Stimulated activated CD8-positive, alpha-beta memory T cell treated with anti-CD3 and anti-CD28 coated beads, Interleukin-7, amount 100 ng/mL, for 1 hour (primary cell): ENCODE data around the gene HOXD3.

Experiments
- DNase-seq, 2 donors: peaks; one replicate each; pipeline ENCODE4 v3.0.0-alpha.2; 2020; ENCODE audit warnings: low read depth in 2 of 2

Gene HOXD3

GRCh38 chr2:176162911-176163671 lies 6.0 kb downstream of the HOXD3 start:
- no peak for DNase-seq

DNA sequence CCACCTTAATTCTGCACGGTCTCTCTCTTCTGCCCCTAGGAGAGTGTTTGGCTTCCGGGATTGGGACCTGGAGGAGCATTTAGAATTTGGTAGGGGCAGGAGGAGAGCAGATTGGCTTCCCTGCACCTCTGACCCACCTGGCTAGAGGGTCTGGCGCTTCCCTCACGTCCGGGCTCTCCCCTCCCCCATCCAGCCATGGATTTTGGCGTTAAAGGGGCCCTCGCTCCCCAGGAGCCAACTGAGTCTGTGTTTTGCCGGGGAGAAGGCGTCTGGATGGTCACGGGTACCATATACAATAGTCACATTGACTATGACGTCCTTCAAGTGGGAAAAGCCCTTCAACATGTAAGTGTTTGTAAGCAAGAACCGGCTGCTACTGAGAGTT lies 6.6 kb downstream of the HOXD3 start:
- DNase-seq = no peak

DNA sequence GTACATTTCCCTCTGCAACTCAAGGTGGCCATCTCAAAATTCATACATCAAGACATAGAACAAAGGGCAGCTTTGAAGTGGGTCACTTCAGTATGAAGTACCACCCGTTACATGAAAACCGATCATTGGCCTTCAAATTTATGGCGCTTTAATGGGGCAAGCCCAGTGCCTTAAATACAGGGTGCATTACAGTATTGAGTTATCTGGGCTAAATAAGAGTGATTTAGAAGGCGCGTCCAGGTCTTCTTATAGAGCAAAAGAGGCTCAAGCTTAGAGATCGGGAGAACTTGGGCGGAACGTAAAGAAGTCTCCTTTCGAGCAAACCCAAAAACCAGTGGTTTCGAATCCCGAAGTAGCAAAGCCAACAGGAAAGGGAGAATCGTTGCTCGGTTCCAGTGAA lies 7.1 kb downstream of the HOXD3 start:
- no peak for DNase-seq

DNA sequence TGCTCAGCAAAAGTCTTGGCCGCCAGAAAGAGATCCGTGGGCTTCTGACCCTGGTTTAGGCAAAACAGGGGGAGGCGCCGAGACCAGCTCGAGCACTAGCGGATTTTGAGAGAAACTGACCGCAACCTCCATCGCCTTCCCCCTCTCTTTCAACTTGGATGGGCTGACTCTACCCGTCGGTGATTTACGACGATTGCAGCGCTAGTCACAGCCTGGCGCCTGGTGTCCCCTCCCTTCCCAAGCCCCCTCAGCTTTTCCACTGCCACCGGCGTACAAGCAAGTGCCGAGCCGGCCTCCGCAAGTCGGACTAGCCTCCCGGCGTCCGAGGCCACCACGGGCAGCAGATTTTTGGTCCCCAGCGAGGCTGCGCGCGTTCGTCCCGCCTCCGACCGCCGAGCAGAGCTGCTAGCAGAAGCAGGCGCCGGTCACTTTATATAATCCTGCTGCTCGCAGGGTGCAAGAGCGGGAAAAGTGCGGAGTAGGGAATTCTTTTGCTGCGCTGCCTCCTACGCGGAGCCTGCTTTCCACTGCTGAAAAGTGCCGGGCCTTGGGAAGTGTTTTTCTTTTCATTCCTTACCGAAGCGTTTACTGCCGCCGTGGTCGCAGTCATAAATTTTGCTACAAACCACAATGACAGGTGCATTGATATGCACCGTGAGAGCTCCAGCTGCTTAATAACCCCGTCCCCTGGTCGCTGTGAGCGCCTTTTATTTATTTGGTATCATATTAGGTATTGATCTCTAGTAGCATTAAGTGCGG lies 7.7 kb downstream of the HOXD3 start:
- no peak for DNase-seq

GRCh38 chr2:176165370-176166050 lies 8.4 kb downstream of the HOXD3 start:
- no peak for DNase-seq

GRCh38 chr2:176166272-176166671 lies 9.2 kb downstream of the HOXD3 start:
- DNase-seq = no peak

DNA sequence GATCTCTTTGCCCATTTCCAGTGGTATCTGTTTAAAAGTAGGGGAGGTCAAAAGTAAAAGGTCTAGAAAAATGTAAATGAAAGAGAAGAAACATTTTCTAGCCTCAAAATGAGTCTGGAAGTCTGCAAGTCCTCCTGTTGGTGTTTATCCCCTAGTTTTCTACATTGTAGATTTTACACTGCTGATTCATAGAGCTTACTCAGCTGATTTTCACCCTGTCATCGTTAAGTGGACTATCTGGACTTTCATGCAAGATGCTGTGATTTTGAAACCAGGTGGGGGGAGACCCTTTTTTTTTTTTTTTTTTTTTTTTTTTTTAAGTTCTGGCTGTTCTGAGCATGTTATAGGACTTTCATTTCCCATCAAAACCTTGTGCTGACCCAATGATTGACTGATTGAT lies 10.3 kb downstream of the HOXD3 start:
- no peak for DNase-seq

DNA sequence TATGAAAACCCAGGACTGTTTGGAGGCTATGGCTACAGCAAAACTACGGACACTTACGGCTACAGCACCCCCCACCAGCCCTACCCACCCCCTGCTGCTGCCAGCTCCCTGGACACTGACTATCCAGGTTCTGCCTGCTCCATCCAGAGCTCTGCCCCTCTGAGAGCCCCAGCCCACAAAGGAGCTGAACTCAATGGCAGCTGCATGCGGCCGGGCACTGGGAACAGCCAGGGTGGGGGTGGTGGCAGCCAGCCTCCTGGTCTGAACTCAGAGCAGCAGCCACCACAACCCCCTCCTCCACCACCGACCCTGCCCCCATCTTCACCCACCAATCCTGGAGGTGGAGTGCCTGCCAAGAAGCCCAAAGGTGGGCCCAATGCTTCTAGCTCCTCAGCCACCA lies 12.1 kb downstream of the HOXD3 start:
- DNase-seq = no peak

DNA sequence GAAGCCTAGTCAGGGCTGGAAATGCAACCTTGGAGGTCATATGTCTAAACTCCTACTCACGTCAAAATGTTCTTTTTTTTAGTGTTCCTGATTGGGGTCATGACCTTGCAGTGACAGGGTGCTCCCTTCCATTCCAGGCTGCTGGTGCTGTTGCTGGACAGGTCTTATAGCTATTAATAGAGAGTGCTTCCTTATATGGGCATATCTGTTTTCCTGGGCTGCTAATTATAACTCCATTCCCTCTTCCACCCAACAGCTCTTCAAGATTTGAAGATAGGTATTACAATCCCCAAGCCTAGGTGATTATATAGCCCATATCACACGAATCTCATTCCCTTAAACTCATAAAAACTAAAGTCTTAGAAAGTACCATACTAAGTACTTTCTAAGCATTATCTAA lies 12.6 kb downstream of the HOXD3 start:
- DNase-seq = no peak

DNA sequence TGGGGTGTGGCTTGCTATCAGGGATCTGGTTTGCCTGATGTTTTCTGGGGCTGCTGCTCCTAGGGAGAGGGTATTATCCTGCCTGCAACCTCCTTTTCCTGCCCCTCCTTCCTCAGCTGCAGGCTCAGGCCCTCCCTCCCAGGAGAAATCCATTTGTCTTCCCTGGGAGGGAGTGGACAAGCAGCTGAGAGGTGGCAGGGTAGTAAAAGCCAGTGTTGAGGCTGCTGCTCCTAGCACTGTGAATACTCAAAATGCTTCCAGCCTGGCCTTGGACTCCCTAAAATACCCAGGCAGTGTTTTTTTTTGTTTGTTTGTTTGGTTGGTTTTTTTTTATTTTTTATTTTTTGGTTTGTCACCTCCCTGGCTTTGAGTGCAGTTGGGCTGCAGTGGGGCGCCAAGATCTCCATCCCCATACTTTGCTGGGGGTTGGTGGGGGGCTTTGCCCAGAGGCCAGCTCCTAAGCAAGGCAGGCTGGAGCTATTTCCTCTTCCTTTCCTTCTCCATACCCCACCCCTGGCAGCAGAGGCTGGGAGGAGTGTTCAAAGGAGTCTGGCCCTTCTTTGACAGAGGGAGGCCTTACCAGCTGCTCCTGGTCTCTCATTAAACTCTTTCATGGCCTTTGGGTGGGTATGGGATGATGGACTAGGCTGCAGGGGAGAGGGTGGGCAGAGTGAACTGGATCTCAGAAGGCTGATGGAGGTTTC lies 13.6 kb downstream of the HOXD3 start:
- no peak for DNase-seq

- no peak for DNase-seq
These were observed 14.4 kb downstream of the HOXD3 start for GRCh38 chr2:176171351-176172006.

- DNase-seq = no peak
These were observed 15.1 kb downstream of the HOXD3 start for GRCh38 chr2:176172007-176172894.

DNA sequence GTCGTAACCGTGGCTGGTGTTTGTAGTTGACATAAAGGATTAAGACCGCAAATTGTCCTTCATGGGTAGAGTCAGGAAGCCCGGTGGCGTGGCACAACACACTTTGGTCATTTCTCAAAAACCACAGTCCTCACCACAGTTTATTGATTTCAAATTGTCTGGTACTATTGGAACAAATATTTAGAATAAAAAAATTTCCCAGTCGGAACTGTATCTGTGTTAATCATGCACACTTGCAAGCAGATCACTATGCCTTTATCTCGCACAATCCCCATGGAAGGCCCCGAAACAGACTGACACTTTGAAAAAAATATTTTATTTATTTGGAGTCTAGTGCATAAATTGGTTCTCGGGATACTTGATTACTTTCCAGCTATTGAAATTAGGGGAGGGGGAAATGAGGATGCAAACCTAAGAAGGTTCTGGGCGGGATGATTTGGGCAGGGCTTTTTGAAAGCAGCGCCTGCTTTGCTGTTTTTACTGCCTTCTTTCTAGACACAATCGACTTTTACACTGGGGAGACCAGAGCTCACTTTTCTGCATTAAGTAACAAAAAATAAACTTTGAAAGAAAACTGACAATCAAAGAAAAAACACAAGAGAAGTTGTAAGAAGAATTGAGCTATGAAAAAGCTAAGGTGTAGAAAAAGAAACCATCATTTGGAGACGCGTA lies 15.9 kb downstream of the HOXD3 start:
- no peak for DNase-seq

DNA sequence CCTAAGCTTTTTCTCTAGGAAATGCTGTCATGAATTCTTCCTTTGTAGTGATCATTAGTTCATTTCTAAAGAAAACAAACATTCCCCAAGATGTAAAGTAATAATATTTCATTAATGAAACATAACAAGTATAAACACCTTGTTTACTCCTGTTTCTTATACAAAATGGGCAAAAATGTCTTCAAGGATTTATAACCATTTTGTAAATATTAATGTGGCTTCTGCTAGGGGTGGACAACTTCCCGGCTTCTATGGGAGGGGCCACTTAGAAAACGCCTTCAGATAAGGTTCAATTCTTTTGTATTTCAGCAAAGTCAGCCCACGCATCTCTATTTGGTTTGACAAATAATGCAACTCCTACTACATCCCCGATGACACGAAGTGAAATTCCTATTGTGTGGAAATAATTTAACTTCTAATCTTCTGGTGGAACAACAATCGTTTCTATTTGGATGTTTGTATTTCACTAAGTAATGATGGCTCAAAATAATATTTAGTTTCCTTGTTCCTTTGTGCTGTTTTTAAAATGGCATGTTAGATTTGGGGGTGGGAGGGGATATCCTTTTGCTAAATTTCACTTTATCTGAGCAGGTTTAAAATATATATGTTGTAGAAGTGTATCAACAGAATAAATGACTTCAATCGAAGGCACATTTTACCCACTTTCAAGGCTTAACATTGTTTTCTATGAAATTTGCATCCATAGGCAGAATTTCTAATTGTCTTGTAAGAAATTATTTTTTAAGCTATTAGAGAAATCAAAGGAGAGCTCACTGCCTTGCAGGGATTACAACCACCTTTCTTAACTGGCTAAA lies 16.7 kb downstream of the HOXD3 start:
- DNase-seq = no peak

DNA sequence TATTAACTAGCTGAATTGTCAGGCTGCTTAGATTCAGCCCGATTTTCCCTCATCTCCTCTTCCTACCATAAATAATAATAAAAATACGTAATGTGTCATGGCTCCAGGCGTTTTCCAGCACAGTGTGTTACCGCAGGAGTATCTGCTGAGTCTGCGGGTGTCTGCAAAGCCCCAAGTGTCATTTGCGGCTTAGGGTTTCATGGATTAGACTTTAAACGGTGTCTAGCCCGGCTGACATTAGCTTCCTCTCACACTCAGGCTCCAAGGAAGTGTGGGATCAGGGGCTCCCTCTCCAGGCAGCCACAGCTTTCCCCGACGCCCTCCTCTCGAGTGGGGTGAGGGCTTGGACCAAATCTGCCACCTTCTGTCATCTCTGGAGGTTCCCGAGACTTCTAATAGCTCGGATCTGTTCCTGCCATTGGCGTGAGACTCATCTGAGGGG lies 17.3 kb downstream of the HOXD3 start:
- DNase-seq = no peak

GRCh38 chr2:176174824-176175708 lies 18.0 kb downstream of the HOXD3 start:
- no peak for DNase-seq

GRCh38 chr2:176175709-176176607 lies 18.9 kb downstream of the HOXD3 start:
- DNase-seq = no peak
